ENCODE results near the gene TTC7B.

TTC7B gene

GRCh38 chr14:90671382-90672234, 144.6 kb downstream of the TTC7B start:
- no peaks in the 10 kb centered on the region for H3K27me3 ChIP-seq (ENCODE audit: insufficient read depth, low read length, poor library complexity)
- H3K9ac ChIP-seq (ENCODE audit: low read depth, low read length): no peak overlapping the region
- H3K36me3 ChIP-seq (ENCODE audit: insufficient read depth, low read length): no peaks in the 10 kb centered on the region
- no peak overlapping the region for H3K4me2 ChIP-seq (ENCODE audit: insufficient read depth, low read length)
- no peaks in the 10 kb centered on the region for H3K4me1 ChIP-seq (ENCODE audit: insufficient read depth, low read length)
- no peak overlapping the region for H2AFZ ChIP-seq (ENCODE audit: low read depth, low read length)
- no peak overlapping the region for H3K27ac ChIP-seq (ENCODE audit: low read length)
- H3K9me3 ChIP-seq (ENCODE audit: insufficient read depth, low read length, severe bottlenecking): peaks cover 3% of the 10 kb centered on the region
- H3K79me2 ChIP-seq (ENCODE audit: insufficient read depth, low read length): no peaks in the 10 kb centered on the region
- H3K4me3 ChIP-seq (ENCODE audit: low read depth in 1 of 2, low read length in 2 of 2): no peak overlapping the region
- DNase-seq (no peak), ATAC-seq (ENCODE audit: insufficient read depth, low read depth) (no peak)
- H4K20me1 ChIP-seq (ENCODE audit: insufficient read depth, low read length): no peaks in the 10 kb centered on the region
- TF ChIP-seq CTCF (IDR thresholded peaks at IDR 0.05; ENCODE audit: borderline replicate concordance, extremely low read depth, low read length, poor library complexity, severe bottlenecking) (no peak), EZH2 (IDR thresholded peaks at IDR 0.05; ENCODE audit: borderline replicate concordance, low read depth, low read length, severe bottlenecking) (no peak)

- no peaks in the 10 kb centered on the region for H4K20me1 ChIP-seq (ENCODE audit: insufficient read depth, low read length)
- peaks cover 3% of the 10 kb centered on the region for H3K9me3 ChIP-seq (ENCODE audit: insufficient read depth, low read length, severe bottlenecking)
- no peaks in the 10 kb centered on the region for H3K36me3 ChIP-seq (ENCODE audit: insufficient read depth, low read length)
- DNase-seq (no peak), ATAC-seq (ENCODE audit: insufficient read depth, low read depth) (no peak)
- TF ChIP-seq CTCF (IDR thresholded peaks at IDR 0.05; ENCODE audit: borderline replicate concordance, extremely low read depth, low read length, poor library complexity, severe bottlenecking): no peak
- TF ChIP-seq EZH2 (IDR thresholded peaks at IDR 0.05; ENCODE audit: borderline replicate concordance, low read depth, low read length, severe bottlenecking): no peak
- H2AFZ ChIP-seq (ENCODE audit: low read depth, low read length): no peak overlapping the region
- no peak overlapping the region for H3K27ac ChIP-seq (ENCODE audit: low read length)
- no peaks in the 10 kb centered on the region for H3K4me1 ChIP-seq (ENCODE audit: insufficient read depth, low read length)
- H3K4me3 ChIP-seq (ENCODE audit: low read depth in 1 of 2, low read length in 2 of 2): no peak overlapping the region
- H3K27me3 ChIP-seq (ENCODE audit: insufficient read depth, low read length, poor library complexity): no peaks in the 10 kb centered on the region
- H3K4me2 ChIP-seq (ENCODE audit: insufficient read depth, low read length): no peak overlapping the region
- no peaks in the 10 kb centered on the region for H3K79me2 ChIP-seq (ENCODE audit: insufficient read depth, low read length)
- H3K9ac ChIP-seq (ENCODE audit: low read depth, low read length): no peak overlapping the region
Observed at GRCh38 chr14:90669731-90670130, 146.5 kb downstream of the TTC7B start.

GRCh38 chr14:90666571-90666970, 149.7 kb downstream of the TTC7B start:
- H3K79me2 ChIP-seq (ENCODE audit: insufficient read depth, low read length): no peaks in the 10 kb centered on the region
- no peaks in the 10 kb centered on the region for H3K4me1 ChIP-seq (ENCODE audit: insufficient read depth, low read length)
- DNase-seq: no peak
- H3K36me3 ChIP-seq (ENCODE audit: insufficient read depth, low read length): no peaks in the 10 kb centered on the region
- no peak for TF ChIP-seq EZH2 (IDR thresholded peaks at IDR 0.05; ENCODE audit: borderline replicate concordance, low read depth, low read length, severe bottlenecking)
- no peak for TF ChIP-seq CTCF (IDR thresholded peaks at IDR 0.05; ENCODE audit: borderline replicate concordance, extremely low read depth, low read length, poor library complexity, severe bottlenecking)
- no peak overlapping the region for H3K4me3 ChIP-seq (ENCODE audit: low read depth in 1 of 2, low read length in 2 of 2)
- H3K27me3 ChIP-seq (ENCODE audit: insufficient read depth, low read length, poor library complexity): no peaks in the 10 kb centered on the region
- H3K27ac ChIP-seq (ENCODE audit: low read length): no peak overlapping the region
- no peak overlapping the region for H2AFZ ChIP-seq (ENCODE audit: low read depth, low read length)
- H3K4me2 ChIP-seq (ENCODE audit: insufficient read depth, low read length): no peak overlapping the region
- H4K20me1 ChIP-seq (ENCODE audit: insufficient read depth, low read length): no peaks in the 10 kb centered on the region
- no peak overlapping the region for H3K9ac ChIP-seq (ENCODE audit: low read depth, low read length)
- ATAC-seq (ENCODE audit: insufficient read depth, low read depth): no peak
- H3K9me3 ChIP-seq (ENCODE audit: insufficient read depth, low read length, severe bottlenecking): peaks cover 3% of the 10 kb centered on the region
